NCI-H1105 (cell line): ENCODE data around the gene FBXO24.
"Not testable (repeated sequence)": the region's sequence is repeated elsewhere in the genome, so short reads cannot be mapped to it uniquely, and the experiment has no call there.

Experiments
- DNase-seq: peaks from one replicate; lab custom pipeline; 2025; lab: John Stamatoyannopoulos, UW

The FBXO24 gene

DNA sequence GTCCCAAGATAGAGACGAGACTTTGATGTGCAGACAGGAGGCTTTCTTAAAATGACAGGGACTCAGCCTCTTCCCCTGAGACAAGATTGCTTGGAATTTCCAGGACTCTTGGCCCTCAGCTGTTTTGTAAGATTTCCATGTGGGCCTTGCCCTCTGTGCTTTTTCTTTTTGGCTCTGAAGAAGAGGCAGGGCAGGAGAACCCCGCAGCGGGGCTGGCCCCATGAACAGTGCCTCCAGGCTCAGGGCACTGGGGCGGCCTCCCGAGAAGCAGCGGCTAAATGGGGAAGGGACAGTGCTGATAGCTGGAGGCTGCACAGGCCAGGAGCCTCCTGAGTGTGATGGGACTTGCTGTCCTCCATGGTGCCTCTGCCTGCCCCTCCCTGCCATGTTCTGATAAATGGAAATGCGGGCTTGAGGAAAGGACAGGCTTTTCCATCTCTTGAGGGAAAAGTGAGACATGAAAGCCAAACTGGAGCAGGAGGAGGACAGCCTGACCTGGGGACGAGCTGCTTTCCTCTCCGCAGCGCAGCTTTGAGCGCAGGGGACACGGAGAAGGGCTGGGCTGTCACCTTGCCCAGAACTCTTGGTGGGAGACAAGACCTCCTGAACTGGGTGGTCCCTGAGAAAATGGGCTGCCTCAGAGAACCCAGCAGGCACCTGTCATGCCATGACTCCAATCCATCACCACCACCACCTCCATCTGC lies 24.5 kb upstream of the FBXO24 start:
- no peak for DNase-seq

DNA sequence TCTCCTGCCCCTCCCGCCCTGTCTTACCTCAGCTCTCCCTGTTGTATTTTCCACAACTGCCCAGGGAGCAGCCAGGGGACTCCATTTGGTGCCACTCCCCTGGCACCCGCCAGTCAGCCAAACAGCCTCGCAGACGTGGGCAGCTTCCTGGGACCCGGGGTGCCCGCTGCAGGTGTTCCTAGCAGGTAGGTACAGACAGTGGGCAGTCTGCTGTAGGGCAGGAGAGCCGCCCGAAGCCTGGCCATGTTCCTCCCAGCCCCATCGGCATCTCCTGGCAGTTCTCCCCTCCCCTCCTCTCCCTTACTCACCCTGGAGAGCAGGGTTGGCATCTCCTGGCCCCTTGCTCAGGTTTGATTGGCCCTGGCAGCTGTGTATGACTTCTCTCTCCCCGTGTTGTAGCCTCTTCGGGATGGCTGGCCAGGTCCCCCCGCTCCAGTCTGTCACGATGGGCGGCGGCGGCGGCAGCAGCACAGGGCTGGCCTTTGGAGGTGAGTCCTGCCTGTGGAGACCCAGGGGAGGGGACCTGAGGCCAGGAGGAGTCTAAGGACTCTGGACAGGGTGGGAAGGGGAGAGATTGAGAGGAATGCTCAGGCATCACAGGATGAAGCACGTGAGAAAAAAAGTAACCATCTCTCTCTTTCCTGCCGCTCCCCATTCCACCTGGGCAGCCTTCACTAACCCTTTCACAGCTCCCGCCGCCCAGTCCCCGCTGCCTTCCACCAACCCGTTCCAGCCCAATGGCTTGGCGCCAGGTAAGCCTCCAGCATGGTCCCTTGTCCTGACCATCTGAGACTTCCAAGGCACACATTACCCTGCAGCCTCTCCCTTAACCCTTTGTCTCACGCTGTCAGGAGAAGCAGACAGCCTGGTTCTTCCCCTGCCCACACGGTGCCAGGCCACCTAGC lies 23.7 kb upstream of the FBXO24 start:
- no peak for DNase-seq

DNA sequence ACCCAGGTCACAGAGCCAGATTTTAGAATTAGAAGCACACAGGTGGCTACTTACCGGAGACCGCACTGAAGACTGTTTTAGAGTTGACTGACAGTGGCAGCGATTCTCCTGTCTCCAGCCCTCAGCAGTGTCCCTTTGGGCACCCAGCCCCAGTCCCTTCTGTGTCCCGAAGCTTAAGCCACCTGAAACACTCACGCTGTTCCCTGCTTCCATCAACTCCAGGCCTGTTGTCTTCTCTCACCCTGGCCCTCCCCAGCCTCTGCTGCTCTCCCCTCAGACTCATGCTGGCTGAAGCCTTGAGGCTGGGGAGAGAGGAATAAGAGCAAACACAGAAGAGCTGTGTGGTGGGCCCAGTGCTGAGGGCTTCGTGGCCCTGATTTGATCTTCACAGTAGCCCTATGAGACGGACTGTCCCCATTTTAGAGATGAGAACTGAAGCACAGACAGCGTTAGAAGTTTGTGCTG lies 23.0 kb upstream of the FBXO24 start:
- no peak for DNase-seq

DNA sequence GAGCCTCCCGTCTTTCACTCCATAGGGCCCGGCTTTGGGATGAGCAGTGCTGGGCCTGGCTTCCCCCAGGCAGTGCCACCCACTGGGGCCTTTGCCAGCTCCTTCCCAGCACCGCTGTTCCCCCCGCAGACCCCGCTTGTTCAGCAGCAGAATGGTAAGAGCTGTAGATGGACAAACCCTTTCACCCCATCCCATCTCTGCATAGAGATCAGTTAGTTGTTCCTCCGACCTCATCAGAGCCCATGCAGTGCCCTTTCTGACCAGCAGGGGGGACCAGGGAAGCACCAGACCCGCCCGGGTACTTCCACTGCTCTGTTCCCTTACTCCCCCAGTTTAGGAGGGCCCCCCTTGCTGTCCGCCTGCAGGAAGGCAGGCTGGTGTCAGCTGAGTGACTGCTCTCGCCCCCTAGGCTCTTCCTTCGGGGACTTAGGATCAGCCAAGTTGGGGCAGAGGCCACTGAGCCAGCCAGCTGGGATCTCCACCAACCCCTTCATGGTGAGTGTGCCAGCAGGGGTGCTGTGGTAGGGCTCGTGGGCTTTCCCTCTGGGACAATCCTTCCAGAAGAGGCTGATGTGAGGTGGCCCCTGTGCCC lies 22.2 kb upstream of the FBXO24 start:
- no peak for DNase-seq

DNA sequence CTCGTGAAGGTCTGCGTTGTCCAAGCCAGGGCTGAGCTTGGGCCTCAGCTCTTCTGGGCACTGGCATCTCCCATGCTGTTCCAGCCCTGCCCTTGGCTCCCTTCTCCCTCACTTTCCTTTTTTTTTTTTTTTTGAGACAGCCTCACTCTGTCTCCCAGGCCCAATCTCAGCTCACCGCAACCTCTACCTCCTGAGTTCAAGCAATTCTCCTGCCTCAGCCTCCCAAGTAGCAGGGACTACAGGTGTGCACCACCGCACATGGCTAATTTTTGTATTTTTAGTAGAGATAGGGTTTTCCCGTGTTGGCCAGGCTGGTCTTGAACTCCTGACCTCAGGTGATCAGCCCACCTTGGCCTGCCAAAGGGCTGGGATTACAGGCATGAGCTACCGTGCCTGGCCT lies 21.7 kb upstream of the FBXO24 start:
- DNase-seq, result not testable (repeated sequence)

DNA sequence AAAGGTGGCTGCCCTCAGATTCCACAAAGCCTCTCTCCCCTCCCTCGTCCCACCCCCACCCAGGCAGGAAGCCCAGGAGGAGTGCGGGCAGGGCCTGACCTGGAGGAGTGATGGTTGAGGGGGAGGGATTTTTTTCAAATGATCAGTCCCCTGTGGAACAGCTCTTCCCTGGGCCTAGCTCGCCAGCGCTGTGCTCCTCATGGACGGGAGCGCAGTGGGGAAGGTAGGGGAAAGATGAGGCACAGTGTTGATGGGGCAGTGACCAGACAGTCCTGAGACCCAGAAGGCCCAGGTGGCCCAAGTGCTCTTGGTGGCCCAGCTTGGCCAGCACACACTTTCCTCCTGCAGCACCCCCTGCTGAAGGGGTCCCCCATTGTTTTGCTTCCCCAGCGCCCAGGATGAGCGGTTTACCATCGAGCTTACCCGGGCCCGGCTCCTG lies 21.0 kb upstream of the FBXO24 start:
- DNase-seq, result no peak

DNA sequence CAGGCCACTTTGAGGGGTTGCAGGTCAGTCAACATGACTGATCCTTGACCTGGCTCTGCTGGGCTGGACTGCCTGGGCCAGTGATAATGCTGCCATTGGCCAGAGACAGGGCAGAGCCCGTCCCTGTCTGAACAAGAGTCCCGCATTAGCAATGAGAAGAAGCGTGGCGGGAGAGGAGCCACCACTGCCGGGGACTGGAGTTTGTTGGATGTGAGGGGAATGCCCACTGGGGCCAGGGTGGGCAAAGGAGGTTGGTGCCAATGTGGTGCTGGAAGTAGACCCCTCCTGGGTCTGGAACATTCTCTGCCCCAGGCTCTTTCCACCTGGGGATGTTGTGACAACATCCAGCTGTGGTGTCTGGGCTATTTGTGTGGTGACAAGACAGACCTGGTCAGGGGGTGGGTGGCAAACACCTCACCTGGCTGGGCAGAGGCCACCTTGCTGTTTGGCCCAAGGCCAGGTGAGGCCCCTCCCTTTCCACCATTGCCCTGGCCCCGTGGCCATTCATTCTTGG lies 20.1 kb upstream of the FBXO24 start:
- no peak for DNase-seq

DNA sequence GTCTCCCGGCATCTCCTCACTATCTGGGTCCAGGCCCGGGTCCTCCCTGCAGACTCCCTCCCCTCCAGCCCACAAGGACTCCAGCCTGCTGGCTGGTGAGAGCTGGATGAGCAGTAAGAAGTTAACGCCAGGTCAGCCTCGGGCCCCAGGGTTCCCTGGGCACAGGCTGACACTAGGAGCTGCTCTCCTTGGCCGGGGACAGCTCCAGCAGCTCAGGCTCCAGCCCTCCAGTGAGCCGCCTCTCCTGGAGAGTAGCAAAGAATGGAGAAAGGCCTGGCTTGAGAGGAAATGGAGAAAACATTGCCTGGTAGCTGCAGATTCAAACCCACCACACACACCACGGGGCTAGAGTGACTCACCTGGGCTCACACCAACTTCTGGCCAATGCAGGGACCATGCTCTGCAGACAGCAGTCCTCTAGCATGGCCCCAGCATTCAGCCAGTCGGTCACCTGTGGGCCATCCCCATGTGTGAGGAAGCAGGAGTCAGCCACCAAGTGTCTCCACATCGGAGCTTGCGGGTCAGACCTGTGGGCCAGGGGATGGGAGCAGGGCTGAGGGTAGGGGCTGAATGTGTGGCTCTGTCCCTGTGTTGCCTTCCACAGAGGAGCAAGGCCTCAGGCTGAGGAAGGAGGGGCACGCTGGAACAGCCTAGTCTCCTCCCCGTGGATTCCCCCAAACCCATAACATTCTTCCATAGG lies 18.9 kb upstream of the FBXO24 start:
- DNase-seq, result no peak

DNA sequence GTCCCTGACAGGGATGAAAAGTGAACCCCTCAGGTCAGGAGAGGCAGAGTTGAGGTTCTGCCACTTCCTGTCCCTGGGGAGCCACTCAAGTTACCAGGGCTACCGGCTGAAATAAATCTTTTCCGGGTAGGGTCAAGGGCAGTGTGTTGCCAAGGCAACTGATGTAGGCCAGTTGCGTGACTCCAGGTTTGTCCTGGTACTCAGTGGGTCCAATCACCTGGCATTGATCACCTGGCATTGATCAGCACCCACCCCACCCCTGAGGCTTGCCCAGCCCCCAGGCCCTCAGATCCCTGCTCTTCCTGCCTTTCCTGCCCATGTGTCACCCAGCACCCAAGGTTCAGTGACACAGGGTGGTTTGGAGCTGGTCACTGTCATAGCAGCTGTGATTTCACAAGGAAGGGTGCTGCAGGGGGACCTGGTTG lies 18.4 kb upstream of the FBXO24 start:
- DNase-seq, result no peak

DNA sequence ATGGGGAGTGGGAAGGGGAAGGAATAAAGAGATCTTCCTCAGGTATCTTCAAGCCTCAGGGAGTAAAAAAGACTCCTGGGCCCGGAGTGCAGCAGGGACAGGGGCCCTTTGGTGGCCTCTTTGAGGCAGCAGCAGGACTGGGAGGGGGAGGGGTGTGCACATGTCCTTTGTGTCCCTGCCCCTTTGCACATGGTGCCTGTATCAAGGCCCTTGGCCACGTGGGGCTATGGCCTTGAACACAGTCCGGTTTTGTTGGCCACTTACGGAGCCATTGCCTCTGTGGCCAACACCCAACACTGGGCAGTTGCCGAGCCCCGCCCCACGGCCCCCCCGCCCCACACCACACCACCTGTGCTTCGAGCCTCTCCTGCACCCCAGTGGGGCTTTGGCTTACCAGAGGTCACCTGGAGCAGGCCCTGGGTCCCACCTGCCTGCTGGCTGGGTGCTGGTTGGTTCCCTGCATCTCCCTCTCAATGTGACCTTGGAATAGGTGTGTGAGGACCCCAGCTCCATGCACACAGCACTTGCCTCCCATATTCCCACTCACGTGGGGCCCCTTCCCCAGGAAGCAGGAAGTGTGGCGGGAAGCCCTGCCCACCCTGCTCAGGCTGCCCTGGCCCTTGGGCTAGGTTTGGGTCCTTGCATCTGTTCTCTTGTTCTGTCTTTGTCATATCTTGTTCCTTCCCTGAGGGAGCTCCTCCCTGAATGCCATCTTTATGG lies 17.8 kb upstream of the FBXO24 start:
- DNase-seq, result no peak

DNA sequence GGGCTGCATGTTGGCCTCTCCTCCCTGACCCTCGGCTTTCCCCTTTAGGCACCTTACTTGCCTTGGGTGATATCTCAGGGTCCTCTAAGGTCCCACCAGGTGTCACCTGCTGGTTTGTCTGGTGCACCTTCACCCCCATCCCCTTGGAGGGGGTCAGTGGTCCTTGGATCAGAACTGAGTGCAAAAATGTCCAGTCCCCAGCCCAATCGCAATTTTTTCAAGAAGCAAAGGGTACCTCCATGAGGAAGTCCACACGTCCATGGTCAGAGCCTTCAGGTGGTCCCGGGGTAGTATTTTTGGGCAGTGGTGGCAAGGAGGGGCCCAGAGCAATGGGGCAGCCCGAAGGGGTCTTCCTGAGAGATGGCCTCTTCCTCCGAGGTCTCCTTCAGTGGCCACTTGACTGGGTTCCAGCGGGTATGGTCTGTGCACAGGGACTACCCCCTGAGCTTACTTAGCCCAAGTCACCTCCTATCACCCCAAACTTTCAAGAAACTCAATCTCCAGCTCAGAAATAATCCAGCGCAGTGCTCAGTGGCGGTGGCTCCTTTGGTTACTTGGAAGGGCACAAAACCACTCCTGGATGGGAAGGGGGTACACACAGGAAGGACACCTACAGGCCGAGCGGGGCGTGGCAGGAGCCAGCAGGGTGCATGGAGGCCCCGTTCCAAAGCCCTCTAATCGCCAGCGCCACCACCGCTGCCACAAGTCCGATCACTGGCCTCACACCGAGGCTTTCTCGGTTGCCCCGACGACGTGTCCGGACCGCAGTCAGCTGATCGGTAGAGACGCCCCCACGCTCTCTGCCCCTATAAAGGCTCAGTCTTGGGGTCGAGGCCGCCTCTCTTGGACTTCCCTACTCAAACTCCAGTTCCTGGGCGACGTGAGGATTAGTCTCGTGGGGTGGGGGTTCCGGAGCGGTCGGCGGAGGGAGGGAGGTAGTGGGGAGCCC lies 17.0 kb upstream of the FBXO24 start:
- DNase-seq, result peak; percentile 68

DNA sequence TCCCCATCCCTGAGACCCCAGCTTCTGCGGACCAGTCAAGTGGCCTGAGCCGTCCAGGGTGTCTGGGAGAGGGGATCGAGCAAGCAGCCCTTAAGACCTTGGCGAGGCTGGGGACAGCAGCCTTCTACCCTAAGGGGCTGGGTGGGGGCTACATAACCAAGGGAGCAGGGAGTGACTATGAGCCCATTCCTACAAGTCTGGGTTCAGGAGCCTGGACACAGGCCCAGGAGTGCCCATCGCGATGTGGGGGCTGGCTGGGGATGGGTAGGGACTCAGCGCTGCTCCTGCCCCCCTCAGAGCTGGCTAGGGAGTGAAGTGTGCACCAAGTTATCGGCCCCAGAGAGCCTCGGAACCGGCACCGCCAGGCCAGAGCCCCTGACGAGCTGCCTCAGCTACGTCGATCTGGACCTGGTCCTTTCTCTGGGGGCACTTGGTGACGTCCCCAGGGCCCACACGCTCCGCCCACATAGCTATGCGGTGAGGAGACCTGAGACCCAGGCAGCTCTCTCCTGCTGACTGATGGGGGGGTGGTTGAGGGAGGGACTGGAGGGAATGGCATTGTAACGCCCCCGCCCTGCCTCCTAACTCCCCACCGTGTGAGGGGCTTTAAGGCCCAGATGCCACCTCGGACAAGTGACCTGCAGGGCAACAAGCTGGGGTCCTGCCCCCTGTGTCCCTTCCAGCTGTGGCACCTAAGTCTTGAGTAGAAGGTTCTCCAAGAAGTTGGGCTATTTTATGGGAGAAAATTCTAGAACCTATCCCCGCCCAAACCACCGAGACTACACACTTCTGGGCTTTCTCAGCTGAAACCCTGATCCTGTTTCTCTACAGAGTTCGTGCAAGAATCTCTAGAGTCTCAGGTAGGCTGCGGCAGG lies 14.9 kb upstream of the FBXO24 start:
- no peak for DNase-seq

DNA sequence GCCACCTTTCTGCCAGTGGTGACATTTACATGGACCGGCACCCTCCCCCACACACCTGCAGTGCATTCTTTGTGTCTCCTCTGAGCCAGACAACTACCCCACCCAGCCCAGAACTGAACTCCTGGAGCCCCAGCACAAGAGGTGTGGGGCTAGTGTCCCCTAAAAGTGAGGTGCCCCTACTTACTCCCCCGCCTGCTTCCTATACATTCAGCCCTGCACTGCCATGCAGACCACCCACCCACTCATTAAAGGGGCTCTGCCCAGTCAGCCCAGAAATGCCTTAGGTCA lies 14.4 kb upstream of the FBXO24 start:
- DNase-seq, result no peak

DNA sequence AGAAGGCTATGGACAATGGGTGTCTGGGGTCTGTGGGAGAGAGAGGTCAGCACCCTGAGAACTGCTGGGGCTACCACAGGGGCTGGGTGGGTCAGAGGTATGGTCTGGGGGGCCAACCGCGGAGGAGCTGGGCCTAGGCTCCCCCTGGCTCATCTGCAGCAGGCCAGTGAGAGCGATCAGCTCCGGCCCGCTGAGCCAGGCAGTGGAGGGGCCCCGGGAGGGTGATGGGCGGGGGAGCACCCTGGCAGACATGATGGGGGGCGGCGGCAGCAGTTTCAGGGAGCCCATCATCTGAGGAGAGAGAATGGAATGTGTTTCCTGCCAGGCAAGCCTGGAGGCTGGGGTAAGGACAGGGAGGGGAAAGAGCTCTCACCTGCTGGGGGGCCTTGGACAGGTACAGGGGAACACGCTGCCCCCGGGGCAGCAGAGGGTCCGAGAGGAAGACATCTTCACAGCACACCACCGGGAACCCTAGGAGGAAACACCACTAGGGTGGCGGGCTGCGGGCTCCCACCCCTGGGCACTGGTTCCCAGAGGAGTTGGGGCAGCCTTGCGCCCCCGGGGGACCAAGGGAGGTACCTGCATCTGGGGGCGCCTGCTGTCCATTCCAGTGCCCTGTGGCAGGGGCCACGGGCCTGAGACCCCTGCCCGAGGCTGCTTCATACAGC lies 13.7 kb upstream of the FBXO24 start:
- DNase-seq, result no peak

DNA sequence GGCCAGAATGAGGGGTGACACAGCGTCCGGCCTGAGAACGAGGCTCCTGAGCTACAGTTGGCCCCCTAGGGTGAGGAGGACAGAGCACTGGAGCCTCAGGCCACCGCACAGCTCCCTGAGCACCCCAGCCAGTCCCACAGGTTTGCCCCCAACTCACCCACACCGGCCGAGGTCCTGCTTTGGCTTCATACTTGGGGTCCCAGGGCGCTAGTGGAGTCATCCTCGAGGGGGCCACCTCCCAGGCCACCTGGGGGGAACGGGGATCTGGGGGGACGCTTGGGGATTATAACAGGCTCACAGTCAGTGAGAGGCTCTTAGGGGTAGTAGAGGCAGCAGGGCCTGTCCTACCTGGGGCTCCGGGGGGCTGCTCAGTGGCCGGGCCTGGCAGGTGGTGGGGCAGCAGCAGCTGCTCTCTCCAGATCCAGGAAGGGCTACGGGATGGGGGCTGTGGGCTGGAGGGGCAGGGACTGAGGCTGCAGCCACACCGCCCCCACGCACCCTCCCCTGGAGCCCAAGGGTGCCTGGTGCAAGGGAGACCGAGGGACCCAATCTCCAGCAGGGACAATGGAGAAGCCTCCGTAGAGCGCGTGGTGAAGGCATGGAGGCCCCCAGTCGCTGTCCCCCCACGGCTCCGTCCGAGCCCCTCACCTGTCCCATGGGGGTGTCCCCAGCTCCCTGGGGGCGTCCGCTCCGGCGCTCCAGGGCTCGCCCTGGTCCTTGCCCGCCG lies 13.0 kb upstream of the FBXO24 start:
- DNase-seq, result no peak

DNA sequence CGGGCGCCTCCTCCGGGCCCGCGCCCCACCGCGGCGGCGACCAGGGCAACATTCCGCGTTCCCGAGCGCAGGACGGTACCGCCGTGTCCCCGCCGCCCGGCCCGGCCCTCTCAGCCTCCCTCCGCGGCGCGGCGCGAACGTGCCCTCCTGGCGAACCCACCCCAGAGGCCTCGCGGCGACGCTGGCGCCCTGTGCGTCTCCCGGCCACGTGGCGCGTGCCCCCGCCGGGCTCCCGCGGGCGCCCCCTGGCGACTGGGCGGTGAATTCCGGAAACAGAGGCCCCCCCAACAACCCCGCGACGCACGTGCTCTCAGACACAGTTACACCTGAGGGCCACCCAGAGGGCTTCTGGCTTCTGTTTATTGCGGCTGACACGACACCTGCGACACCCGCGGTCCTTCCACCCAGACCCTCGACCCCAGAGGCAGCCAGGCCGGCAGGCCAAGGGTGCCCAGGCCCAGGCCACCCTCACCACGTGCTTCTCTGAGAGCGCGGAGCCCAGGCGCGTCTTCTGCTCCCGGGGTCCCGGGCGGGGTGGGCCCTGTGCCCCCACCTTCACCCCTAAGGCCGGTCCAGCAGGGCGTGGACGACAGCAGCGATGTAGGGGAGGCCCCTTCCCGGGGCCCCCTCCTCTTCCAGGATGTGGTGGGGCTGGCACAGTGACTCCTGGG lies 12.3 kb upstream of the FBXO24 start, which contains the start of gene SAP25:
Gene SAP25 (minus strand): TSS at position 210 of the 671 bp plus-strand sequence. CDS start 158 bp downstream, at position 52.
- DNase-seq, result no peak
